K562 (cell line): ENCODE data around the gene UPF1. TPM values are rescaled to one million over a fixed set of nuclear protein-coding genes. Genes with fewer than 3 reads are reported as not detected.

ENCODE experiments used
- ATAC-seq: fragments of 200-7000 bp; cut with Tn5 transposase; 3 replicates; pipeline ENCODE4 v1.9.1; 2020; ENCODE audit warnings: moderate library complexity
- BruUV-seq: library from RNA; stranded (reverse); fragments of 400-500 nt; replicated peaks from 2 replicates; lab custom pipeline; 2021; lab: Mats Ljungman, UMichigan
- CTCF ChIA-PET: fragments of 300-600 bp; formaldehyde crosslinking; extraction: SDS; loops from one replicate; lab custom pipeline; 2021; ENCODE audit warnings: low intra/inter-chr PET ratio; lab: Yijun Ruan, JAX
- POLR2A ChIA-PET: fragments of 300-600, 350-650 bp; sonication (Branson Sonifier 250); formaldehyde crosslinking; extraction: SDS; loops from one replicate; lab custom pipeline; 2021; ENCODE audit warnings: antibody characterized with exemption, inconsistent platforms; lab: Yijun Ruan, JAX
- DNase-seq, 4 experiments: peaks; one replicate each; pipeline versions ENCODE4 v3.0.0 to v3.0.0-alpha.2; 2011 to 2018; ENCODE audit warnings: low spot score in 3 of 4, mixed read lengths in 3 of 4; ENCODE audit errors: extremely low read depth in 1 of 4
- FAIRE-seq: peaks from 2 replicates; lab custom pipeline; 2011; peaks lifted over from hg19 to GRCh38; lab: Jason Lieb, UNC
- H2AFZ ChIP-seq: 2 replicates; pipeline ENCODE4 v1.6.0; 2011; ENCODE audit warnings: low read depth, low read length, control low read depth, inconsistent platforms
- H3K27ac ChIP-seq: fragments of 200-600 bp; 3 replicates; pipeline ENCODE4 v1.8.0; 2011; ENCODE audit warnings: low read depth, mild to moderate bottlenecking, control low read depth, inconsistent platforms, low read length, moderate library complexity, mixed read lengths; ENCODE audit errors: extremely low read depth
- H3K27me3 ChIP-seq, 2 experiments: fragments of 300-600 bp in 1 of 2; 2 replicates in 1 of 2; 3 replicates in 1 of 2; pipeline versions ENCODE4 v1.6.0 to v1.8.0; 2011; ENCODE audit warnings: inconsistent platforms in 2 of 2, low read length in 2 of 2, mild to moderate bottlenecking in 1 of 2, mixed read lengths in 1 of 2, moderate library complexity in 1 of 2; ENCODE audit not compliant: control insufficient read depth in 2 of 2, insufficient read depth in 2 of 2
- H3K36me3 ChIP-seq: fragments of 300-600 bp; 3 replicates; pipeline ENCODE4 v1.8.0; 2011; ENCODE audit warnings: mild to moderate bottlenecking, low read length, inconsistent platforms; ENCODE audit not compliant: control insufficient read depth, insufficient read depth
- H3K4me1 ChIP-seq, 2 experiments: fragments of 200-600 bp in 1 of 2; replicated peaks in 1 of 2; 2 replicates in 1 of 2; 3 replicates in 1 of 2; pipeline versions ENCODE4 v1.5.1 to v1.8.0; 2011; ENCODE audit warnings: inconsistent platforms in 2 of 2, low read length in 2 of 2, mild to moderate bottlenecking in 1 of 2, mixed read lengths in 1 of 2, moderate library complexity in 1 of 2; ENCODE audit not compliant: control insufficient read depth in 2 of 2, insufficient read depth in 2 of 2
- H3K4me2 ChIP-seq: 2 replicates; pipeline ENCODE4 v1.6.1; 2011; ENCODE audit warnings: low read length, control low read depth, inconsistent platforms, mixed read lengths; ENCODE audit not compliant: insufficient read depth
- H3K4me3 ChIP-seq: fragments of 200-600 bp; sonication (generic), shearing (Covaris generic); 2 replicates; pipeline ENCODE4 v1.5.1; 2016; ENCODE audit warnings: control low read depth, inconsistent platforms
- H3K79me2 ChIP-seq: fragments of 200-600 bp; 3 replicates; pipeline ENCODE4 v1.8.0; 2011; ENCODE audit warnings: low read length, inconsistent platforms; ENCODE audit not compliant: control insufficient read depth, insufficient read depth
- H3K9ac ChIP-seq, 2 experiments: 2 replicates each; pipeline versions ENCODE4 v1.6.0 to v1.6.1; 2011; ENCODE audit warnings: low read depth in 2 of 2, low read length in 2 of 2, control low read depth in 1 of 2, inconsistent platforms in 1 of 2, mild to moderate bottlenecking in 1 of 2, mixed read lengths in 1 of 2; ENCODE audit not compliant: insufficient read depth in 1 of 2
- H3K9me1 ChIP-seq: one replicate; pipeline ENCODE4 v1.6.0; 2011; ENCODE audit warnings: inconsistent platforms, mild to moderate bottlenecking, low read length, moderate library complexity; ENCODE audit not compliant: control insufficient read depth, insufficient read depth
- H3K9me3 ChIP-seq: replicated peaks from 2 replicates; pipeline ENCODE4 v1.5.1; 2011; ENCODE audit warnings: low read depth, low read length, inconsistent platforms; ENCODE audit not compliant: control insufficient read depth, insufficient read depth
- H4K20me1 ChIP-seq: replicated peaks from 2 replicates; pipeline ENCODE4 v1.6.1; 2011; ENCODE audit warnings: low read length, inconsistent platforms, mixed read lengths; ENCODE audit not compliant: control insufficient read depth, insufficient read depth
- NFYB ChIP-seq: IDR thresholded peaks from 2 replicates; pipeline ENCODE4 v1.6.1; 2011; ENCODE audit warnings: mild to moderate bottlenecking, moderate library complexity; ENCODE audit not compliant: insufficient read length; ENCODE audit errors: extremely low read depth
- ZBTB49 ChIP-seq: sonication (generic); formaldehyde crosslinking; IDR thresholded peaks from 2 replicates; pipeline ENCODE4 v1.8.0; 2022; ENCODE audit warnings: missing genetic modification reagents, mild to moderate bottlenecking, borderline replicate concordance
- WGBS: fragments of 100-300 bp; shearing (Covaris generic); methylation state at CpG from one replicate; pipeline ENCODE4 v1.1.6; 2016; ENCODE audit warnings: low coverage, mixed read lengths; ENCODE audit not compliant: insufficient coverage; ENCODE audit errors: missing lambda C conversion rate; 5-methylcytosine and 5-hydroxymethylcytosine counted together
- in situ Hi-C: fragments of 300-500 bp; cut with MboI; formaldehyde crosslinking; loops from 4 replicates; pipeline ENCODE4 v1.15.0; 2018; ENCODE audit warnings: inconsistent platforms, mixed read lengths
- intact Hi-C: fragments of 100-400 bp; cut with micrococcal nuclease; formaldehyde crosslinking; loops from 2 replicates; pipeline ENCODE4 v1.14.2; 2022
- polyA plus RNA-seq, 8 experiments: library from polyadenylated mRNA; depleted of rRNA in 4 of 8; stranded (reverse) in 5 of 8; unstranded in 3 of 8; fragments of >200 nt; fragmentation: Nextera tagmentation in 2 of 8; fragmentation: Illumina TruSeq in 1 of 8; extraction: Ambion mirVana in 2 of 8; extraction: Trizol in 1 of 8; gene quantifications; 2 replicates each; pipeline versions ENCODE4 v1.2.1 to v1.2.3, GENCODE V29; 2011 to 2014; ENCODE audit warnings: inconsistent platforms in 1 of 8, missing spikeins in 1 of 8
- total RNA-seq, 7 experiments: library from RNA; depleted of rRNA in 6 of 7; stranded (reverse); fragments of >200 nt in 6 of 7; fragmentation: Illumina TruSeq in 2 of 7; extraction: Trizol in 2 of 7; gene quantifications; 2 replicates each; pipeline versions ENCODE4 v1.2.1 to v1.2.3, GENCODE V29; 2011 to 2021; ENCODE audit warnings: low replicate concordance in 1 of 7

The UPF1 gene
- total and polyA plus RNA-seq, 9 of the 15 experiments (the other 6 are each of a cell fraction or from before 2014, with no cell fraction given): 0.34 to 103 (median 27.9) TPM

GRCh38 chr19:18800636-18801035, 31.1 kb upstream of the UPF1 start (continued):
- no peak for TF ChIP-seq ZBTB49 (CRISPR knock-in tag)

- H3K9ac ChIP-seq: no peak overlapping the region
- POLR2A ChIA-PET: interaction anchor here (0.5 kb wide), 1 partner anchor 29 kb away, joined by 3 read pairs; the partner anchor contains the start of gene UPF1
- DNase-seq (peak; percentile 25 to 74 (median 65)), FAIRE-seq (peak; percentile 49), ATAC-seq (peak; percentile 87)
- no TSS peak for BruUV-seq
- H3K79me2 ChIP-seq: no peaks in the 10 kb centered on the region
- in situ Hi-C loops (no loop called here), intact Hi-C loops (no loop called here)
- no peak overlapping the region for H3K4me3 ChIP-seq
- peaks cover 5 to 36% of the 10 kb centered on the region in 2 experiments; a peak in 4 of 5 replicates for H3K27me3 ChIP-seq
- H3K9me1 ChIP-seq: peaks cover under 1% of the 10 kb centered on the region
- no peak overlapping the region for H3K4me2 ChIP-seq
- H3K27ac ChIP-seq: no peak overlapping the region
- 23% methylated on average over 9 of the region's 11 CpGs for WGBS
- H3K4me1 ChIP-seq: peaks cover 0 to 11% of the 10 kb centered on the region in 2 experiments; a peak in 2 of 5 replicates
- TF ChIP-seq NFYB (peak; percentile 33), ZBTB49 (CRISPR knock-in tag) (no peak)
- no peak overlapping the region for H2AFZ ChIP-seq
- CTCF ChIA-PET: no interaction called here
- H3K9me3 ChIP-seq: peaks cover 3% of the 10 kb centered on the region; the same call in 1 of the 2 replicates
- H4K20me1 ChIP-seq: 0 out of 2 replicates have a peak, but pooled peaks cover 5% of the 10 kb centered on the region
- H3K36me3 ChIP-seq: no peaks in the 10 kb centered on the region
These were observed 29.4 kb upstream of the UPF1 start for GRCh38 chr19:18802354-18802753.
